Measurements from ENCODE around the gene ZNF445.
A peak's percentile ranks its signal among the peaks of the same experiment; 100 is the strongest.
"Not testable (repeated sequence)": the region's sequence is repeated elsewhere in the genome, so short reads cannot be mapped to it uniquely, and the experiment has no call there.

The ZNF445 gene

GRCh38 chr3:44476181-44476611 is 1.3 kb downstream of the ZNF445 start:
- H3K9me3 ChIP-seq (ENCODE audit: insufficient read depth, low read depth, low read length) = no peaks in the 10 kb centered on the region
- H3K4me1 ChIP-seq (ENCODE audit: insufficient read depth, low read length) = peaks cover 6% of the 10 kb centered on the region; the same call in 1 of the 2 replicates
- peak overlapping the region; percentile 72; the same call in 1 of the 2 replicates for H3K9ac ChIP-seq (ENCODE audit: low read depth, low read length)
- no peaks in the 10 kb centered on the region; the same call in 1 of the 2 replicates for H3K27me3 ChIP-seq (ENCODE audit: insufficient read depth, low read length)
- H3K36me3 ChIP-seq (ENCODE audit: insufficient read depth, low read depth, low read length) = no peaks in the 10 kb centered on the region
- no peak overlapping the region for H3K27ac ChIP-seq (ENCODE audit: low read length)
- peak overlapping the region; percentile 81 for H3K4me3 ChIP-seq (ENCODE audit: low read length)

DNA sequence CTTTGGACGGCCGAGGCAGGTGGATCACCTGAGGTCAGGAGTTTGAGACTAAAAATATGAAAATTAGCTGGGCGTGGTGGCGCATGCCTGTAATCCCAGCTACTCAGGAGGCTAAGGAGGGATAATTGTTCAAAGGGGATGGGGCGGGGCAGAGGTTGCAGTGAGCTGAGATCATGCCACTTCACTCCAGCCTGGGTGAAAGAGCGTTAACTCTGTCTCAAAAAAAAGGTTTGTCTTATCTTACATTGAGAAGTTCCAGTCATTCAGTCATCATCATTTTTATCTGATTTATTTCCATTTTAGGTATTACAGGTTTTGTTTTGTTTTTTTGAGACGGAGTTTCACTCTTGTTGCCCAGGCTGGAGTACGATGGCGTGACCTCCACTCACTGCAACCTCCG is 2.6 kb downstream of the ZNF445 start:
- not testable (repeated sequence) for H3K9ac ChIP-seq (ENCODE audit: low read depth, low read length); H3K4me3 ChIP-seq (ENCODE audit: low read length); H3K27me3 ChIP-seq (ENCODE audit: insufficient read depth, low read length); H3K9me3 ChIP-seq (ENCODE audit: insufficient read depth, low read depth, low read length); H3K27ac ChIP-seq (ENCODE audit: low read length); H3K4me1 ChIP-seq (ENCODE audit: insufficient read depth, low read length); H3K36me3 ChIP-seq (ENCODE audit: insufficient read depth, low read depth, low read length)

GRCh38 chr3:44470430-44470829 is 7.0 kb downstream of the ZNF445 start:
- no peaks in the 10 kb centered on the region; the same call in 1 of the 2 replicates for H3K36me3 ChIP-seq (ENCODE audit: insufficient read depth, low read depth, low read length)
- peaks cover 10% of the 10 kb centered on the region; the same call in 1 of the 2 replicates for H3K4me1 ChIP-seq (ENCODE audit: insufficient read depth, low read length)
- no peaks in the 10 kb centered on the region for H3K27me3 ChIP-seq (ENCODE audit: insufficient read depth, low read length)
- H3K9ac ChIP-seq (ENCODE audit: low read depth, low read length) = no peak overlapping the region
- H3K27ac ChIP-seq (ENCODE audit: low read length) = no peak overlapping the region
- no peak overlapping the region for H3K4me3 ChIP-seq (ENCODE audit: low read length)
- H3K9me3 ChIP-seq (ENCODE audit: insufficient read depth, low read depth, low read length) = no peaks in the 10 kb centered on the region

- Histone ChIP-seq H3K36me3 (ENCODE audit: insufficient read depth, low read depth, low read length) (no peaks in the 10 kb centered on the region; the same call in 1 of the 2 replicates), H3K27me3 (ENCODE audit: insufficient read depth, low read length) (no peaks in the 10 kb centered on the region), H3K4me3 (ENCODE audit: low read length) (no peak overlapping the region), H3K27ac (ENCODE audit: low read length) (no peak overlapping the region), H3K9ac (ENCODE audit: low read depth, low read length) (no peak overlapping the region), H3K4me1 (ENCODE audit: insufficient read depth, low read length) (peaks cover 10% of the 10 kb centered on the region; the same call in 1 of the 2 replicates), H3K9me3 (ENCODE audit: insufficient read depth, low read depth, low read length) (no peaks in the 10 kb centered on the region)
Measured at GRCh38 chr3:44469914-44470313, 7.6 kb downstream of the ZNF445 start.

GRCh38 chr3:44468572-44469520 is 8.6 kb downstream of the ZNF445 start:
- peak overlapping the region; percentile 52; the same call in 1 of the 2 replicates for H3K9ac ChIP-seq (ENCODE audit: low read depth, low read length)
- peaks cover 10% of the 10 kb centered on the region; the same call in 1 of the 2 replicates for H3K4me1 ChIP-seq (ENCODE audit: insufficient read depth, low read length)
- H3K36me3 ChIP-seq (ENCODE audit: insufficient read depth, low read depth, low read length) = peaks cover 9% of the 10 kb centered on the region; the same call in 1 of the 2 replicates
- H3K27me3 ChIP-seq (ENCODE audit: insufficient read depth, low read length) = no peaks in the 10 kb centered on the region
- no peaks in the 10 kb centered on the region for H3K9me3 ChIP-seq (ENCODE audit: insufficient read depth, low read depth, low read length)
- H3K27ac ChIP-seq (ENCODE audit: low read length) = peak overlapping the region; percentile 3
- peak overlapping the region; percentile 5; the same call in 1 of the 2 replicates for H3K4me3 ChIP-seq (ENCODE audit: low read length)

- Histone ChIP-seq H3K9ac (ENCODE audit: low read depth, low read length) (peak overlapping the region; percentile 52; the same call in 1 of the 2 replicates), H3K36me3 (ENCODE audit: insufficient read depth, low read depth, low read length) (peaks cover 17% of the 10 kb centered on the region; the same call in 1 of the 2 replicates)
- H3K27ac ChIP-seq (ENCODE audit: low read length) = not testable (repeated sequence)
Measured at GRCh38 chr3:44468099-44468537, 9.4 kb downstream of the ZNF445 start.

GRCh38 chr3:44467241-44467640 is 10.2 kb downstream of the ZNF445 start:
- H3K36me3 ChIP-seq (ENCODE audit: insufficient read depth, low read depth, low read length) = peaks cover 22% of the 10 kb centered on the region; the same call in 1 of the 2 replicates
- H3K9me3 ChIP-seq (ENCODE audit: insufficient read depth, low read depth, low read length) = no peaks in the 10 kb centered on the region
- peaks cover 10% of the 10 kb centered on the region; the same call in 1 of the 2 replicates for H3K4me1 ChIP-seq (ENCODE audit: insufficient read depth, low read length)
- no peak overlapping the region for H3K4me3 ChIP-seq (ENCODE audit: low read length)
- H3K9ac ChIP-seq (ENCODE audit: low read depth, low read length) = no peak overlapping the region; the same call in 1 of the 2 replicates
- no peak overlapping the region for H3K27ac ChIP-seq (ENCODE audit: low read length)
- no peaks in the 10 kb centered on the region for H3K27me3 ChIP-seq (ENCODE audit: insufficient read depth, low read length)

More at GRCh38 chr3:44468099-44468537, 9.4 kb downstream of the ZNF445 start:
- Histone ChIP-seq H3K4me3 (ENCODE audit: low read length) (peak overlapping the region; percentile 5; the same call in 1 of the 2 replicates), H3K4me1 (ENCODE audit: insufficient read depth, low read length) (peaks cover 10% of the 10 kb centered on the region; the same call in 1 of the 2 replicates)
- H3K27me3 ChIP-seq (ENCODE audit: insufficient read depth, low read length); H3K9me3 ChIP-seq (ENCODE audit: insufficient read depth, low read depth, low read length): not testable (repeated sequence)

DNA sequence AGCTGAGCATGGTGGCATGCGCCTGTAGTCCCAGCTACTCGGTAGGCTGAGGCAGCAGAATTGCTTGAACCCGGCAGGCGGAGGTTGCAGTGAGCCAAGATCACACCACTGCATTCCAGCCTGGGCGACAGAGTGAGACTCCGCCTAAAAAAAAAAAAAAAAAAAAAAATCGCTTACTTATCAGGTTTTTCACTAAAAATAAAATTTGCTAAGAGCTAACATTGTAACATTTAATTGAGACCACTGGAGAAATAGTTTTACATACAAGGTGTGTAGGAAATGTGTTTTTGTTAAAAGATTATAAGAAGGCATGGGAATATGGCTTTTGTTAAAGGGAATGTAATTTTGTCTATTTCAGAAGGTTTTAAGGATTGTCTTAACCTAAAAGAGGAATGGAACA is 12.6 kb downstream of the ZNF445 start:
- H3K27me3 ChIP-seq (ENCODE audit: insufficient read depth, low read length); H3K27ac ChIP-seq (ENCODE audit: low read length); H3K9ac ChIP-seq (ENCODE audit: low read depth, low read length); H3K9me3 ChIP-seq (ENCODE audit: insufficient read depth, low read depth, low read length); H3K4me3 ChIP-seq (ENCODE audit: low read length): not testable (repeated sequence)
- Histone ChIP-seq H3K36me3 (ENCODE audit: insufficient read depth, low read depth, low read length) (peaks cover 39% of the 10 kb centered on the region; the same call in 1 of the 2 replicates), H3K4me1 (ENCODE audit: insufficient read depth, low read length) (peaks cover 10% of the 10 kb centered on the region; the same call in 1 of the 2 replicates)

- Histone ChIP-seq H3K4me1 (ENCODE audit: insufficient read depth, low read length) (peaks cover 10% of the 10 kb centered on the region; the same call in 1 of the 2 replicates), H3K27me3 (ENCODE audit: insufficient read depth, low read length) (no peaks in the 10 kb centered on the region), H3K9me3 (ENCODE audit: insufficient read depth, low read depth, low read length) (peaks cover 4% of the 10 kb centered on the region; the same call in 1 of the 2 replicates), H3K27ac (ENCODE audit: low read length) (no peak overlapping the region), H3K9ac (ENCODE audit: low read depth, low read length) (no peak overlapping the region), H3K4me3 (ENCODE audit: low read length) (no peak overlapping the region), H3K36me3 (ENCODE audit: insufficient read depth, low read depth, low read length) (peaks cover 42% of the 10 kb centered on the region; the same call in 1 of the 2 replicates)
Measured at GRCh38 chr3:44464509-44464908, 13.0 kb downstream of the ZNF445 start.

DNA sequence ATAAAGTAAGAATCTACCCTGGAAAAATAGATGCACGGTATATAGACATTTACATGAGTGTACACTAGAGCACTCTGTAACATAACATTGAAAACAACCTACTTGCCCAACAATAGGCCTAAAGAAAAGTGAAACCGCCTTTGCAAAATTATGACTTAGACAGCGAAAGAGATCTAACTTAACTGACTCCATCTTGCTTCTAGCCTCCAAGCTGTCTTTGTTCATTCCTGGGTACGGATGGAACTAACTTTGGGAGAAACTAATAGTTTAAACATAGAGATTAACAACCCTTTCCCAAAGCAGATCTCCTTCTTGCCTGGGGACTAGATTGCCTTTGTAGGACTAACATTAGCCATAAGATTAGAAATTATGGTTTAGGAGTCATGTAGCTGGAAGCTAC is 17.4 kb downstream of the ZNF445 start:
- H3K4me1 ChIP-seq (ENCODE audit: insufficient read depth, low read length); H3K27me3 ChIP-seq (ENCODE audit: insufficient read depth, low read length); H3K27ac ChIP-seq (ENCODE audit: low read length); H3K9ac ChIP-seq (ENCODE audit: low read depth, low read length); H3K4me3 ChIP-seq (ENCODE audit: low read length); H3K9me3 ChIP-seq (ENCODE audit: insufficient read depth, low read depth, low read length): not testable (repeated sequence)
- peaks cover 71% of the 10 kb centered on the region for H3K36me3 ChIP-seq (ENCODE audit: insufficient read depth, low read depth, low read length)

GRCh38 chr3:44455318-44455717 is 22.2 kb downstream of the ZNF445 start:
- no peak overlapping the region for H3K9ac ChIP-seq (ENCODE audit: low read depth, low read length)
- H3K4me1 ChIP-seq (ENCODE audit: insufficient read depth, low read length) = no peaks in the 10 kb centered on the region
- H3K4me3 ChIP-seq (ENCODE audit: low read length) = no peak overlapping the region
- H3K27me3 ChIP-seq (ENCODE audit: insufficient read depth, low read length) = no peaks in the 10 kb centered on the region
- H3K27ac ChIP-seq (ENCODE audit: low read length) = no peak overlapping the region
- no peaks in the 10 kb centered on the region for H3K9me3 ChIP-seq (ENCODE audit: insufficient read depth, low read depth, low read length)
- H3K36me3 ChIP-seq (ENCODE audit: insufficient read depth, low read depth, low read length) = peaks cover 72% of the 10 kb centered on the region

All from iPS-20b (cell line).